Right atrium auricular region (tissue), 2 donors: Measurements from ENCODE around the gene KAZN. TPM values are rescaled to one million over a fixed set of nuclear protein-coding genes. Genes with fewer than 3 reads are reported as not detected.

Source experiments
- DNase-seq: peaks from one replicate; pipeline ENCODE4 v3.0.0-alpha.2; 2019; ENCODE audit warnings: low spot score
- H3K27ac ChIP-seq, 2 donors: fragments of 200-600 bp; sonication (generic); 1 replicate in 1 of 2; 2 replicates in 1 of 2; pipeline ENCODE4 v1.5.1; 2016 to 2019
- H3K27me3 ChIP-seq, 2 donors: fragments of 200-600 bp; sonication (generic); one replicate each; pipeline versions ENCODE4 v1.5.1 to v1.6.0; 2017 to 2019
- H3K36me3 ChIP-seq: fragments of 200-600 bp; sonication (generic); one replicate; pipeline ENCODE4 v1.5.1; 2016
- H3K4me1 ChIP-seq, 2 donors: fragments of 200-600 bp; sonication (generic); one replicate each; pipeline versions ENCODE4 v1.5.1 to v1.6.0; 2017 to 2019
- H3K4me3 ChIP-seq, 2 donors: fragments of 200-600 bp; sonication (generic); 1 replicate in 1 of 2; 2 replicates in 1 of 2; pipeline ENCODE4 v1.5.1; 2017 to 2019; ENCODE audit warnings: mild to moderate bottlenecking in 1 of 2, moderate library complexity in 1 of 2
- H3K9me3 ChIP-seq, 2 donors: fragments of 200-600 bp; sonication (generic); one replicate each; pipeline ENCODE4 v1.5.1; 2019
- total RNA-seq, 2 donors: library from RNA; depleted of rRNA; stranded (reverse); fragments of >200 nt; gene quantifications; one replicate each; pipeline ENCODE4 v1.1.0, GENCODE V29; 2016
- TF ChIP-seq, protein P1 (sequence below), 2 donors: fragments of 200-600 bp; sonication (generic); IDR thresholded peaks; one replicate each; pipeline ENCODE4 v1.5.1; 2019; ENCODE audit warnings: antibody characterized with exemption in 2 of 2

Gene KAZN
- total RNA-seq, 2 donors from 2014 or later: 3.9 to 6.8 TPM

DNA sequence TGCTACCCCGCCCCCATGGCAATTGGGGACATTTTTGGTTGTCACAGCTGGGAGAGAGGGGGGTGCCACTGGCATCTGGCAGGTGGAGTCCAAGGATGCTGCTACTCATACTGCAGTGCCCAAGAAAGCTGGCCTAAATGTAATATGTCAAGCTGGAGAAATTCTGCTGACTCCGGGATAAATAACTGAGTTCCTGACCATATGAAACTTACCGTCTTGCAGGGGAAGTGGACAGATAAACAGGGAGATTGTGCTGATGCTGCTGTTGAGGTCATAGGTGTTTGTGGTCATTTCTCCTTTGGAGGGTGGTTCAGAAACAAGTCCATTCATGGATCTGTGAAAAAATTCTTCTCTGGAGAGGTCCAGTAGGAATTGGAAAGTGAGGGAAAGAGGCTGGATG lies 54.4 kb downstream of the KAZN start:
- H3K9me3 ChIP-seq: no peaks in the 10 kb centered on the region
- TF ChIP-seq, protein P1, sequence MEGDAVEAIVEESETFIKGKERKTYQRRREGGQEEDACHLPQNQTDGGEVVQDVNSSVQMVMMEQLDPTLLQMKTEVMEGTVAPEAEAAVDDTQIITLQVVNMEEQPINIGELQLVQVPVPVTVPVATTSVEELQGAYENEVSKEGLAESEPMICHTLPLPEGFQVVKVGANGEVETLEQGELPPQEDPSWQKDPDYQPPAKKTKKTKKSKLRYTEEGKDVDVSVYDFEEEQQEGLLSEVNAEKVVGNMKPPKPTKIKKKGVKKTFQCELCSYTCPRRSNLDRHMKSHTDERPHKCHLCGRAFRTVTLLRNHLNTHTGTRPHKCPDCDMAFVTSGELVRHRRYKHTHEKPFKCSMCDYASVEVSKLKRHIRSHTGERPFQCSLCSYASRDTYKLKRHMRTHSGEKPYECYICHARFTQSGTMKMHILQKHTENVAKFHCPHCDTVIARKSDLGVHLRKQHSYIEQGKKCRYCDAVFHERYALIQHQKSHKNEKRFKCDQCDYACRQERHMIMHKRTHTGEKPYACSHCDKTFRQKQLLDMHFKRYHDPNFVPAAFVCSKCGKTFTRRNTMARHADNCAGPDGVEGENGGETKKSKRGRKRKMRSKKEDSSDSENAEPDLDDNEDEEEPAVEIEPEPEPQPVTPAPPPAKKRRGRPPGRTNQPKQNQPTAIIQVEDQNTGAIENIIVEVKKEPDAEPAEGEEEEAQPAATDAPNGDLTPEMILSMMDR (IDR thresholded peaks at IDR 0.05): no peak
- H3K4me1 ChIP-seq: no peaks in the 10 kb centered on the region
- no peak overlapping the region for H3K27ac ChIP-seq
- H3K4me3 ChIP-seq: no peak overlapping the region
- H3K36me3 ChIP-seq: no peaks in the 10 kb centered on the region
- no peaks in the 10 kb centered on the region for H3K27me3 ChIP-seq
- no peak for DNase-seq

DNA sequence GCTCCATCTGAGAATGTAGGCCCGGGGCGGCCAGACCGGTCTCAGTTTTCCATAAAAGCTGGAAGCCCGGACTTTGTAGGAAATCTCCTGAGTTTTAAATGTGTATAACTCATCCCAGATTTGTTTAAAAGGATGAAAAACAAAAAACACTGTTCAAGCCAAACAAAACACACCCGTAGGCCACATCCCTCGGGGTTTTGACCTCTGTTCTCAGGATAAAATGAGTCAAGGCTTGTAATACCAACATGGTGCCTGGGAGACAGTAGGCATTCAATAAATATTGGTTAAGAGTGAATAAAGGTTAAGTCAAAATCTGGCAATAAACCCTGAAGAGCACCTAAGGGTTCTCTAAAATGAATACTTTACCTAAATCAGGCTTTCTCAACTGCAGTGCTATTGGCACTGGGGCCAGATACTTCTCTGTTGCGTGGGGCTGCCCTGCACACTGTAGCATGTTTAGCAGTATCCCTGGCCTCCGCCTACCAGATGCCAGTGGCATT lies 55.0 kb downstream of the KAZN start:
- DNase-seq: no peak
- Histone ChIP-seq H3K4me1 (no peaks in the 10 kb centered on the region), H3K27me3 (no peaks in the 10 kb centered on the region), H3K27ac (no peak overlapping the region), H3K36me3 (no peaks in the 10 kb centered on the region), H3K4me3 (no peak overlapping the region), H3K9me3 (no peaks in the 10 kb centered on the region)
- TF ChIP-seq, protein P1 (IDR thresholded peaks at IDR 0.05): no peak

DNA sequence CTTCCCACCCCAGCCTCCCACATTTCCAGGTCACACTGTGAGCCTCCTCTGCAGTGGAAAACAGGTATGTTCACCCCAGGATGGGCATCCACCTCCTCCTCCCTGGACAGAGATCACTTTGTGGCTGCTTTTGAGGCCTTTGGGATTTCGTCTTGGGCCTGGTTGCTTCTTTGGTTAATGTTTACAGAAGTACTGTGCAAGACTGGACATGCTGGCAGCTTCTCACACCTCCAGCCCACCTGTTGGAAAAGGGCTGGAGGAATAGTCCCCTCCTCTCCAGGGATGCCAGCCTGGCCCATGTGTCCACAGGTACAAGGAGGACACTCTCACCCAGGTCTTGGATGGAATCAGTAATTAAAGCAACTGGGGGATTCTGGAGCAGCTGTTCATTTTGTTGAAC lies 56.1 kb downstream of the KAZN start:
- TF ChIP-seq, protein P1 (IDR thresholded peaks at IDR 0.05): no peak
- Histone ChIP-seq H3K27ac (no peak overlapping the region), H3K4me3 (no peak overlapping the region), H3K9me3 (no peaks in the 10 kb centered on the region), H3K36me3 (no peaks in the 10 kb centered on the region), H3K4me1 (no peaks in the 10 kb centered on the region), H3K27me3 (no peaks in the 10 kb centered on the region)
- no peak for DNase-seq

DNA sequence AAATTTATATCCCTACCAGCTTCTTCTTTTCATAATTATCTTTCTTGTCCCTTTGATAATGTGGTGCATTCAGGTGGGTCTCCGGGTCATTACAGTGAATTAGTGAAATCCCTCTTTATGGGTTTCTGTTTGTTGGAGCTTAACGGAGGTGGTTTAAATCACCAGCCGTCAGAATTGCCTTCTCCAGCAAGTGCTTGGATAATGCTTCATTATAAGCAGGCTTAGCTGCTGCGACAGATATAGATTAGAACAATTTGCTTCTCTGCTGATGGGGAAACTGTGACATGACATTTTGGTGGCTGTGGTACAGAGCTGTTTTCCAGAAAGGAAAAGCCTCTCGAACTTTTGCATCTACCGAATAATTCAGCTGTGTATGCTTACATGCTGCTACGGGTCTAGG lies 56.9 kb downstream of the KAZN start:
- DNase-seq: no peak
- no peaks in the 10 kb centered on the region for H3K27me3 ChIP-seq
- H3K4me1 ChIP-seq: no peaks in the 10 kb centered on the region
- no peak overlapping the region for H3K4me3 ChIP-seq
- no peaks in the 10 kb centered on the region for H3K36me3 ChIP-seq
- no peaks in the 10 kb centered on the region for H3K9me3 ChIP-seq
- no peak overlapping the region for H3K27ac ChIP-seq
- TF ChIP-seq, protein P1 (IDR thresholded peaks at IDR 0.05): no peak

DNA sequence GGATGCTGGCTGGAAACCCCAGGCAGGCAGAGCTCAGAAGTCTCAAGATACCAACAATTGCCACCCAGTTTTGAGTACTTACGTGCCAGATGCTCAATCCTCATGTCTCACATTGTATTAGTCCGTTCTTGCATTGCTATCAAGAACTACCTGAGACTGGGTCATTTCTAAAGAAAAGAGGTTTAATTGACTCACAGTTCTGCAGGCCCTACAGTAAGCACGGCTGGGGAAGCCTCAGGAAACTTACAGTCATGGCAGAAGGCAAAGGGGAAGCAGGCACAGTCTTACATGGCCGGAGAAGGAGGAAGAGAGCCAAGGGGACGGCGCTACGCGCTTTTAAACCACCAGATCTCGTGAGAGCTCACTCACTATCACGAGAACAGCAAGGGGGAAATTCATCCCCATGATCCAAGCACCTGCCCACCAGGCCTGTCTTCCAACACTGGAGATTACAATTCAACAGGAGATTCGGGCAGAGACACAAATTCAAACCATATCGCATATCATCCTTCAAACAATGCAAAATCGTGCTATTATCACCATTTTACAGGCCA lies 58.0 kb downstream of the KAZN start:
- Histone ChIP-seq H3K36me3 (no peaks in the 10 kb centered on the region), H3K9me3 (no peaks in the 10 kb centered on the region), H3K4me1 (no peaks in the 10 kb centered on the region), H3K27ac (no peak overlapping the region), H3K4me3 (no peak overlapping the region), H3K27me3 (no peaks in the 10 kb centered on the region)
- TF ChIP-seq, protein P1 (IDR thresholded peaks at IDR 0.05): no peak
- DNase-seq: no peak

DNA sequence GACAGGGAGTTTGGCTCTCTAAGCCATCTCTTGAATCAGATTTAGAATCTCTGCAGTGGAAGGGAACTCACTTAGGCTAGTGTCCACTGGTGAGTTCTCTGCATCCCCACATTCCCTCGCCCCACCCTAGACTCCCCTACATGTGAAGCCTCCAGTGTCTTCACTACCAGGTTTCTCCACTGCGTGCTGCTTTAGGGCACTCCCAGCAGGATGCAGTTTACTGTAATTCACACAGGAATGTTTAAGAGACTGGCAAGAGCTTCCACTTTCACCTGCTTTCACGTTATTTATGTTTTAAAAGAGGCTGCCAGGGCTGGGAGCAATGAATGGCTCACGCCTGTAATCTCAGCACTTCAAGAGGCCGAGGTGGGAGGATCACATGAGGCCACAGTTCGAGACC lies 60.2 kb downstream of the KAZN start:
- H3K27ac ChIP-seq: no peak overlapping the region
- H3K36me3 ChIP-seq: no peaks in the 10 kb centered on the region
- DNase-seq: no peak
- no peaks in the 10 kb centered on the region for H3K27me3 ChIP-seq
- H3K9me3 ChIP-seq: no peaks in the 10 kb centered on the region
- TF ChIP-seq, protein P1 (IDR thresholded peaks at IDR 0.05): no peak
- no peaks in the 10 kb centered on the region for H3K4me1 ChIP-seq
- no peak overlapping the region for H3K4me3 ChIP-seq
